Jurkat, Clone E6-1 (cell line): ENCODE data around the gene PLXNC1.
A peak's percentile ranks its signal among the peaks of the same experiment; 100 is the strongest.

ENCODE experiments used
- DNase-seq: peaks from one replicate; pipeline ENCODE4 v3.0.0-alpha.2; 2011; ENCODE audit warnings: low read depth, low spot score
- H3K4me3 ChIP-seq: 2 replicates; pipeline ENCODE4 v1.5.1; 2011; ENCODE audit warnings: mild to moderate bottlenecking, low read length, control low read depth, moderate library complexity

Gene PLXNC1

DNA sequence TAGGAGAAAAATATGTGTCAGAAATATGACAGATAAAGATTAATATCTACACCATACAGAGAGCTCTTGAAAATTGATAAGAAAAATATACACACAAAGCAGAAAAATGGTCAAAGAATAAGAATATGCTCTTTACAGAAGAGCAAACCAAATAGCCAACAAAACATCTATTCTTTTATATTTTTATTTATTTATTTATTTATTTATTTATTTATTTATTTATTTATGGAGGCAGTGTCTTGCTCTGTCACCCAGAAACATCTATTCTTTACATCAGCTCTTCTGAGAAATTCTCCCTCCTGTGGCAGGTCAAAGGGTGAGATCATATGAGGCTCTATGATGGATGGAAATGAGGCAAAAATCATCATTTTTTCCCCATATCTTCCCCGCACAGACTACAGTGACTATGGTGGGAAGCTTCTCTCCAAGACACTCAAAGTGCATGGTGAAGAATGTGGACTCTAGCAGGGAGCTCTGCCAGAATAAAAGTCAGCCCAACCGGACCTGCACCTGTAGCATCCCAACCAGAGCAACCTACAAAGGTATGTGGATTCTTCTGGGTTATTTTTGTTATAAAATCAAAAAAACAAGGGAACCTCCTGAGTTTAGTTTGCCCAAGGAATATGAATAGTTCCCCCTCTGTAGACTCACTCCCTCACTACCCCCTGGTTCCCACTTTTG, 71.4 kb downstream of the PLXNC1 start:
- DNase-seq: no peak
- no peak overlapping the region for H3K4me3 ChIP-seq

- no peak for DNase-seq
- H3K4me3 ChIP-seq: no peak overlapping the region
Observed at GRCh38 chr12:94220804-94221203, 72.4 kb downstream of the PLXNC1 start.

DNA sequence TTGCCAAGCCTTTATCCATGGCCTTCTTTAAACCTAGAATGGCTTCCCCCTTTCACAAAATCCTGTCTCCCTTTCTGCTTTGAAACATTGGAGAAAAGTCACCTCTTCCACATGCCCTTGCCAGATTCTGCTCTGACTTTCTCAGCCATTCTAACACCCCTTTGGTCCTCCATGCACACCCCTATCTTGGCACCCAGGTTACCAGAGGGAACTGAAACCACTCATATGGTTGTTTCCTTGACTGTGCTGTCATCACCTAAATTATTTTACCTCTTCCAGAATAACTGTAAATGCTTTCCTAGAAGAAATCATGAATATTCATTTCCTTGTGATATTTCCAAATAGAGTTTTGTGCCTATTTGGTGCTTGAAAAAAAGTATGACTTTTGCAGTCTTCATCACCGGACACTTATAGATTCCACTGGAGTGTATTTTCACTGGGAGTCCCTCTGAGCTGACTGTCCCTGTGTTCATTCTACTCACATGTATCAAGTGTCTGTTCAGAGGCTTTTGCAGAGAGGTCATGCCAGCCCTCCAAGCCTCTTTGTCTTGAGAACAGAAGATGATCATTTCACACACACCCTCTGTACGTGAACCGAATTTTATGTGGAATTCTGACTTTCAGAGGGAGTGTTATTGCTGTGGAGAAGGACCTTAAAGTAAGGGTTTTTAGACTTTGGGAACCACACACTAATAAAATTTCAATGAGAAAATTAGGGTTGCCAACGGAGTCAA, 74.1 kb downstream of the PLXNC1 start:
- H3K4me3 ChIP-seq: no peak overlapping the region
- DNase-seq: no peak

GRCh38 chr12:94223842-94224241, 75.5 kb downstream of the PLXNC1 start:
- H3K4me3 ChIP-seq: no peak overlapping the region

GRCh38 chr12:94225506-94225905, 77.1 kb downstream of the PLXNC1 start:
- DNase-seq: no peak
- H3K4me3 ChIP-seq: no peak overlapping the region

More at GRCh38 chr12:94223842-94224241, 75.5 kb downstream of the PLXNC1 start:
- no peak for DNase-seq

DNA sequence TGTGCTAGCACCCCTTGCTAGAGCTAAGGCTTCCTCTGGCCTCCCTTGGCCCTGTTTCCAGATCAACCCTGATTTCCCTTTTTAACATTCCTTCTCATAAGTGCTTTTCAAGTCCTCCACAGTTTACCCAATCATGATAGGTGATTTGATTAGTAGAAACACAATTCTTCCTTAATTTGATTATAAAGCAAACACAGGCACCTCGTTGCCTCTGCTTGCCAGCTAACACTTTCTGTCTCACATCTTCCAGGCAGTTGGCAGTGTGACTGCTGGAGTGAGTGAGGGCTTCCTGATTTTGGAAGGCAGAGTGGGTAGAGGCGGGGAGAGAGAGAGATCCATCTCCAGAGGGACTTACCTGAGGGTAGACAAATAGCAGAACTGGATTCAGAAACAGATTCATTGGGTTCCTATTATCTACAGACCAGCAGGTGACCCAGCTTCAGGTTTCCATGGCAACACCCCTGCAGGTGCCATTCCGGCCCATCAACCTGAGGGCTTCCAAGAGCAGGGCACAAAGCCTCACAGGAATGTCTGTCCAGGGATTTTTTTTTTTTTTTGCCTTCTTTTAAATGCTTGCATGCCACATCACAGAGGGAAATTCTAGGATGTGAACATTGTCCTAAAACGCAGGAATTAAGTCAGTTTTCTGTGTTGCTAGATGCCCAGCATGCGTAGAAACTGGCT, 77.7 kb downstream of the PLXNC1 start:
- DNase-seq: no peak
- no peak overlapping the region for H3K4me3 ChIP-seq

DNA sequence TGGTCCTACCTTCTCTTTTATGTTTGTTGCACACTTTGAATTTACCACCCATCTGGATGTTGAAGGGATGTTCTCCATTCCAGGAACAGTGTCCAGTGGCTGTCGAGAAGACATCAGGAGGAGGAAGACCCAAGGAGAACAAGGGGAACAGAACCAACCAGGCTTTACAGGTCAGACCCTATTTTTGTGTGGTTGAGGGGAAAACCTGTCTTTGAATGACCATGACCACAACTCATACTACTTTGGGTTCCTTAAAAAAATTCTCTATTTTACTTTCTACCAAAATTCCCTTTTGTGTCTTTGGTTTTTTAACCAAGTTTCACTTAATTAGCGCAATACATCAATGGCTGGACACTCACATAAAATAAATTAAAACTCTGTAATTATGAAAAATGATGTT, 78.7 kb downstream of the PLXNC1 start:
- no peak for DNase-seq
- H3K4me3 ChIP-seq: no peak overlapping the region

DNA sequence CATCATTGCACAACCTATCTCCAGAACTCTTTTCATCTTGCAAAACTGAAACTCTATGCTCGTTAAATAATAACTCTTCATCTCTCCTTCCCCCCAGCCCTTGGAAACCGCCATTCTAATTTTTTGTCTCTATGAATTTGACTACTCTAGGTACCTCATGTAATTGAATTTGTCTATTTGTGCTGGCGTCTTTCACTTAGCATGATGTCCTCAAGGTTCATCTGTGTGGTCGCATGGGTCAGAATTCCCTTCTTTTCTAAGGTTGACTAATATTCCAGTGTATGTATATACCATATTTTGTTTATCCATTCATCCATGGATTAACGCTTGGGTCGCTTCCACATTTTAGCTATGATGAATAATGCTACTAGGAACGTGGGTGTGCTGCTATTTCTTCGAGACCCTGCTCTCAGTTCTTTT, 80.1 kb downstream of the PLXNC1 start:
- no peak overlapping the region for H3K4me3 ChIP-seq
- DNase-seq: no peak

GRCh38 chr12:94229902-94230301, 81.5 kb downstream of the PLXNC1 start:
- no peak overlapping the region for H3K4me3 ChIP-seq
- DNase-seq: no peak

DNA sequence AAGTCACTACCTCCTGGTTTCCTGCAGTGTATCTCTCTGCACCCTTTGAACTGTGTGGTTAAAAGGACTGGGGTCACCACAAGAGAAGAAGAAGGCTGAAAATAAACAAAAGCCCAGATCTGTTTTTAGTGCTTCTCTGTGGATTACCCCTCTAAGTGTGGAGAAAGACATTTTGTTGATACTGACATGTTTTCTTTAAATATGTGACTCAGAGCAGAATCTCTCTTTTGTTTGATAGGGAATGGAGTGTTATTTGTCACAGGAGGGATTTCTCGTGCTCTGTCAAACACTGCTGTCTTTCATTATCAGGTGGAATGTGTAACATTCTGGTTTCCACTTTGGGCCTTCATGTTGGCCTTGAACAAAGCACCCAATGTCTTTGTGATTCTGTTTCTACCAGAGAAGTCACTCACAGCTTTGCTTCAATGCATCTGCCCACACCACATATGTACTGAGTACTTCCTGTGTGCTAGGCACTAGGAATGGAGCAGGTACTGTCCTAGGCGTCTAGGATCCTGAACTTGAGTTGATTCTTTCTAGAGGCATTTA, 82.1 kb downstream of the PLXNC1 start:
- H3K4me3 ChIP-seq: no peak overlapping the region
- peak; percentile 24 for DNase-seq

- no peak for DNase-seq
- no peak overlapping the region for H3K4me3 ChIP-seq
Observed at GRCh38 chr12:94231709-94232108, 83.3 kb downstream of the PLXNC1 start.

GRCh38 chr12:94235848-94236247, 87.5 kb downstream of the PLXNC1 start:
- H3K4me3 ChIP-seq: no peak overlapping the region
- no peak for DNase-seq

DNA sequence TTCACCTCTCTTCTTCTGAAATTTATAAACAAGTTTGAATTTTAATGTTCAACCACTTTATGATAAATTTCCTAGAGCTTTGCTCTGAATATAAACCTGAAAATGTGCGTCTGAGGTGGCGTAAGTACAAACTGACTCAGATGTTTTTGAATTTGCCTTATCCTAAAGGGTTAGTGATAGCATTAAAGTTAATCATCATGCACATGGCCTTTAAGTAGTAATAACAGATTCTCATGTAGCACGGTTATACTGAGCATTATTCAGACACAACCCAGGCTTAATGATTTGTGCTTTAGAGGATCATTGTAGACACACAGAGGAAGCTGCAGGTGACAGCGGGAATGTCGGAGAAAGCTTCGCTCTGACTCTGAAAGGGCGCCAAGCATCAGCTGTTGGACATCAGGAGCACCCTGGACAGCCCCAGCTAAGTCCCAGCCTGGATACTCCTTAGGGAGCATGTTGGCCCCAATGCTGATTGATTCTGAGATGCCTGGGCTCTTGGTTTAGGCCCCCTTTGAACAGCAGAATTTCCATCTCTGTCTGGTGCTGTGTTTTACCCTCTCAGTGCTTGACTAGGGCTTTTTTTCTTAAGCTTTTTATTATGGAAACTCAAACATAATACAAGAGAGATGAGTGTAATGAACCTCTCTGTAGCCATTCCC, 91.1 kb downstream of the PLXNC1 start:
- DNase-seq: no peak

GRCh38 chr12:94240171-94240570, 91.8 kb downstream of the PLXNC1 start:
- no peak for DNase-seq
- H3K4me3 ChIP-seq: no peak overlapping the region

More for the DNA sequence above, 91.1 kb downstream of the PLXNC1 start:
- H3K4me3 ChIP-seq: no peak overlapping the region

- H3K4me3 ChIP-seq: no peak overlapping the region
- DNase-seq: no peak
Observed at GRCh38 chr12:94242901-94243300, 94.5 kb downstream of the PLXNC1 start.

DNA sequence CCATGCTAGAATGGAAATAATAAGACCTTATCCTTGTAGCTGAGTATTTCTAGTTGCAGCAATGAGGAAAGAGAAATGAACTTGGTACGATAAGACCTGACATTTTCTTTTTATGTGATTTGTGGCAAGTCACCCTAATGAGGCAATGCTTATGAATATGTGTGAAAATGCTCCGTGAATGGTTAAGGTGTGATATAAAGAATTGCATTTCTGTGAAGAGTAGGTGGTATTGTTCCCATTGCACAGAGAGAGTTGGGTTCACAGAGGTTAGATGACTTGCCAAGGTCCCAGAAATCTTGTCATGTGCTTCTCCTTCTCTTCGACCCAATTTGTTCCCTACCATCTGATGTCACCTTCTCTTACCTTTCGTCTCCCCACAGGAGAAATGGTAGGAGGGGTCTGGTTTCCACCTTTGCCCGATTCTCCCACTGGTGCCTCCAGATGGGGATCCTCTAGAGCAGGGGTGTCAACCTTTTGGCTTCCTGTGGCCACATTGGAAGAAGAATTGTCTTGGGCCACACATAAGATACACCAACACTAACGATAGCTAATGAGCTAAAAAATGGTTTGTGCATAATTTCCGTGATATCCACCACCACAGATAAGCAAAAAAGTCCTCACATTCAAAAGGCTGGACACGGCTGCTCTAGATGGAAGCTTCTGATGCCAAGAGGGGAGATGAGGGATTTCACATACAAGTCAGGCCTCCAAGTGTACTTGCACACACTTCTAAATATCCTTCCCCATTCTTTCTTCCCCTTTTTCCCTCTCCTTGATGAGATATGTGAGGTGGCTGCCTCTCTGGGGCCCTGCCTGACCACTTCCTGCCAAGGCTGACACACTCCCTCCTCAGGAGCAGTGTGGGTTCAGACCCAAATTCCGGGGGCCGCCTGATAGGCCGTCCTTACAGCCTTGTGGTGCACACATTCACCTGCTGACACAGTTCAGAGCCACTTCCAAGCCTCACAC, 96.1 kb downstream of the PLXNC1 start:
- no peak overlapping the region for H3K4me3 ChIP-seq
- peak; percentile 57 for DNase-seq

GRCh38 chr12:94245631-94246383, 97.4 kb downstream of the PLXNC1 start:
- no peak for DNase-seq
- no peak overlapping the region for H3K4me3 ChIP-seq

GRCh38 chr12:94247246-94247645, 98.9 kb downstream of the PLXNC1 start:
- no peak overlapping the region for H3K4me3 ChIP-seq
- no peak for DNase-seq
